B cell (primary cell): ENCODE results near the gene DAB1.

Source experiments
- CTCF ChIP-seq: fragments of 200-600 bp; IDR thresholded peaks from one replicate; pipeline ENCODE4 v1.8.0; 2022; ENCODE audit warnings: antibody characterized with exemption, mild to moderate bottlenecking
- EZH2 ChIP-seq: IDR thresholded peaks from 2 replicates; pipeline ENCODE4 v1.6.1; 2012; ENCODE audit warnings: borderline replicate concordance, low read depth, mild to moderate bottlenecking, moderate library complexity, low read length; ENCODE audit not compliant: insufficient read depth, poor library complexity, severe bottlenecking

- TF ChIP-seq CTCF (no peak), EZH2 (no peak)
These were observed 205.3 kb downstream of the DAB1 start for GRCh38 chr1:57218487-57219079.
